RWPE2 (cell line): ENCODE data around the gene CASS4.

Experiments
- ATAC-seq: fragments of 200-7000 bp; cut with Tn5 transposase; 3 replicates; pipeline ENCODE4 v1.9.1; 2021; ENCODE audit warnings: low read depth
- DNase-seq: peaks from one replicate; pipeline ENCODE4 v3.0.0-alpha.2; 2020; ENCODE audit warnings: low spot score
- H3K27ac ChIP-seq: fragments of 450-650 bp; 2 replicates; pipeline ENCODE4 v1.5.1; 2017; ENCODE audit warnings: mild to moderate bottlenecking; ENCODE audit not compliant: poor library complexity, severe bottlenecking
- H3K27me3 ChIP-seq: fragments of 250-450 bp; sonication (Bioruptor Pico); 2 replicates; pipeline ENCODE4 v1.5.1; 2021; ENCODE audit warnings: mild to moderate bottlenecking, moderate library complexity; ENCODE audit not compliant: insufficient read depth, poor library complexity, severe bottlenecking
- H3K36me3 ChIP-seq: fragments of 250-450 bp; sonication (Bioruptor Pico); 2 replicates; pipeline ENCODE4 v1.5.1; 2020; ENCODE audit warnings: low read depth, mild to moderate bottlenecking, moderate library complexity
- H3K4me1 ChIP-seq: fragments of 250-450 bp; sonication (Bioruptor Pico); 2 replicates; pipeline ENCODE4 v1.5.1; 2021; ENCODE audit warnings: mild to moderate bottlenecking, moderate library complexity; ENCODE audit not compliant: insufficient read depth, poor library complexity, severe bottlenecking
- H3K4me3 ChIP-seq: fragments of 250-450 bp; sonication (Bioruptor Pico); 2 replicates; pipeline ENCODE4 v1.5.1; 2021; ENCODE audit warnings: mild to moderate bottlenecking, moderate library complexity; ENCODE audit not compliant: severe bottlenecking
- H3K9me3 ChIP-seq: fragments of 250-450 bp; sonication (Bioruptor Pico); 2 replicates; pipeline ENCODE4 v1.5.1; 2021; ENCODE audit warnings: mild to moderate bottlenecking, moderate library complexity; ENCODE audit not compliant: severe bottlenecking
- CTCF ChIP-seq: fragments of 450-650 bp; IDR thresholded peaks from one replicate; pipeline ENCODE4 v1.5.1; 2017; ENCODE audit warnings: mild to moderate bottlenecking, moderate library complexity; ENCODE audit not compliant: poor library complexity, severe bottlenecking

The CASS4 gene

GRCh38 chr20:56391037-56391436, 21.0 kb upstream of the CASS4 start:
- peak overlapping the region; percentile 69 for H3K4me3 ChIP-seq
- peaks cover 13% of the 10 kb centered on the region for H3K4me1 ChIP-seq
- H3K36me3 ChIP-seq = peaks cover 73% of the 10 kb centered on the region
- H3K27me3 ChIP-seq = no peaks in the 10 kb centered on the region
- no peaks in the 10 kb centered on the region for H3K9me3 ChIP-seq
- H3K27ac ChIP-seq = peak overlapping the region; percentile 87
- no peak for TF ChIP-seq CTCF
- DNase-seq = no peak
- no peak for ATAC-seq

- ATAC-seq = peak; percentile 44
- peaks cover 13% of the 10 kb centered on the region for H3K4me1 ChIP-seq
- DNase-seq = peak; percentile 81
- H3K9me3 ChIP-seq = no peaks in the 10 kb centered on the region
- peaks cover 73% of the 10 kb centered on the region for H3K36me3 ChIP-seq
- H3K27me3 ChIP-seq = no peaks in the 10 kb centered on the region
- peak overlapping the region; percentile 69 for H3K4me3 ChIP-seq
- TF ChIP-seq CTCF = no peak
- H3K27ac ChIP-seq = peak overlapping the region; percentile 87
Observed at GRCh38 chr20:56391596-56392131, 20.4 kb upstream of the CASS4 start.

GRCh38 chr20:56392132-56392880, 19.8 kb upstream of the CASS4 start, which contains the start of the genes AURKA and CSTF1:
TSS of gene AURKA (minus strand) at chr20:56392215. CDS start at chr20:56388197, 4,018 bp downstream.
TSS of gene CSTF1 (plus strand) at chr20:56392645. CDS start at chr20:56395553, 2,908 bp downstream.
- H3K9me3 ChIP-seq = no peaks in the 10 kb centered on the region
- no peaks in the 10 kb centered on the region for H3K27me3 ChIP-seq
- TF ChIP-seq CTCF = no peak
- peaks cover 73% of the 10 kb centered on the region for H3K36me3 ChIP-seq
- peak within 1 kb of the TSS; percentile 69 for H3K4me3 ChIP-seq
- ATAC-seq = peak; percentile 94
- DNase-seq = peak; percentile 100
- peaks cover 13% of the 10 kb centered on the region for H3K4me1 ChIP-seq
- peak within 1 kb of the TSS; percentile 87 for H3K27ac ChIP-seq

- ATAC-seq (no peak; the same call in 2 of the 3 replicates), DNase-seq (no peak)
- peaks cover 73% of the 10 kb centered on the region for H3K36me3 ChIP-seq
Observed at GRCh38 chr20:56392881-56393482, 19.1 kb upstream of the CASS4 start.

More at GRCh38 chr20:56392881-56393482, 19.1 kb upstream of the CASS4 start:
- H3K27ac ChIP-seq = peak overlapping the region; percentile 87
- TF ChIP-seq CTCF = no peak
- H3K9me3 ChIP-seq = no peaks in the 10 kb centered on the region
- H3K4me1 ChIP-seq = peaks cover 13% of the 10 kb centered on the region
- no peaks in the 10 kb centered on the region for H3K27me3 ChIP-seq
- peak overlapping the region; percentile 69 for H3K4me3 ChIP-seq
